ENCODE results near the gene MAX.
A peak's percentile ranks its signal among the peaks of the same experiment; 100 is the strongest.

MAX gene

GRCh38 chr14:65102441-65103149 lies at the start of gene MAX (continued):
- TF ChIP-seq ZNF658 (tag by site-specific recombination; IDR thresholded peaks at IDR 0.05) (no peak), INSM2 (tag by site-specific recombination; IDR thresholded peaks at IDR 0.05) (no peak), ZNF24 (tag by site-specific recombination; IDR thresholded peaks at IDR 0.05) (0 out of 2 replicates have a peak, but pooled peaks have one; percentile 38), KLF9 (tag by site-specific recombination; IDR thresholded peaks at IDR 0.05; ENCODE audit: low read depth) (peak; percentile 92), ZBTB7A (tag by site-specific recombination; IDR thresholded peaks at IDR 0.05; ENCODE audit: low read depth) (0 out of 2 replicates have a peak, but pooled peaks have one; percentile 31), HOXA7 (CRISPR knock-in tag; IDR thresholded peaks at IDR 0.05; ENCODE audit: borderline replicate concordance) (no peak), ZBTB20 (tag by site-specific recombination; IDR thresholded peaks at IDR 0.05) (peak; percentile 91), ZNF133 (tag by site-specific recombination; IDR thresholded peaks at IDR 0.05) (no peak), WT1 (tag by site-specific recombination; IDR thresholded peaks at IDR 0.05) (peak; percentile 47), ZNF16 (tag by site-specific recombination; IDR thresholded peaks at IDR 0.05; ENCODE audit: low read depth) (no peak), PRDM2 (tag by site-specific recombination; IDR thresholded peaks at IDR 0.05; ENCODE audit: borderline replicate concordance) (no peak), ZBTB6 (tag by site-specific recombination; IDR thresholded peaks at IDR 0.05) (peak; percentile 82), ZNF223 (tag by site-specific recombination; IDR thresholded peaks at IDR 0.05) (no peak), ZNF521 (tag by site-specific recombination; IDR thresholded peaks at IDR 0.05) (no peak), ZNF530 (tag by site-specific recombination; IDR thresholded peaks at IDR 0.05; ENCODE audit: low read depth) (no peak), ZNF664 (tag by site-specific recombination; IDR thresholded peaks at IDR 0.05) (no peak), KLF7 (tag by site-specific recombination; IDR thresholded peaks at IDR 0.05; ENCODE audit: borderline replicate concordance) (peak; percentile 86; the same call in 1 of the 2 replicates), ZNF561 (tag by site-specific recombination; IDR thresholded peaks at IDR 0.05; ENCODE audit: borderline replicate concordance) (no peak; the same call in 1 of the 2 replicates), ZNF501 (tag by site-specific recombination; IDR thresholded peaks at IDR 0.05) (no peak), ZNF169 (tag by site-specific recombination; IDR thresholded peaks at IDR 0.05) (no peak)
